OCI-LY1 (cell line): Measurements from ENCODE around the gene REEP5.

ENCODE experiments used
- H2AFZ ChIP-seq: fragments of 200-600 bp; sonication (generic), shearing (Covaris generic); 2 replicates; pipeline ENCODE4 v1.6.0; 2014; ENCODE audit warnings: antibody characterized with exemption, mild to moderate bottlenecking, low read length
- H3F3A ChIP-seq: fragments of 200-600 bp; sonication (generic), shearing (Covaris generic); 2 replicates; pipeline ENCODE4 v1.6.0; 2014; ENCODE audit warnings: mild to moderate bottlenecking, antibody characterized with exemption, low read length, moderate library complexity; ENCODE audit not compliant: insufficient read depth
- H3K27ac ChIP-seq: fragments of 200-600 bp; sonication (generic); 2 replicates; pipeline ENCODE4 v1.5.1; 2014; ENCODE audit warnings: low read length, mixed run types, mild to moderate bottlenecking, low read depth; ENCODE audit not compliant: poor library complexity, severe bottlenecking
- H3K27me3 ChIP-seq: fragments of 200-600 bp; sonication (generic); 2 replicates; pipeline ENCODE4 v1.6.0; 2014; ENCODE audit warnings: antibody characterized with exemption, mild to moderate bottlenecking, low read length, moderate library complexity; ENCODE audit not compliant: insufficient read depth
- H3K36me3 ChIP-seq: fragments of 200-600 bp; sonication (generic); 2 replicates; pipeline ENCODE4 v1.6.1; 2014; ENCODE audit warnings: mild to moderate bottlenecking, antibody characterized with exemption, low read length, moderate library complexity, mixed read lengths; ENCODE audit not compliant: insufficient read depth
- H3K4me1 ChIP-seq: fragments of 200-600 bp; sonication (generic); 2 replicates; pipeline ENCODE4 v1.5.1; 2014; ENCODE audit warnings: mild to moderate bottlenecking, low read length, moderate library complexity; ENCODE audit not compliant: insufficient read depth, severe bottlenecking
- H3K4me2 ChIP-seq: fragments of 200-600 bp; sonication (generic), shearing (Covaris generic); 2 replicates; pipeline ENCODE4 v1.6.1; 2014; ENCODE audit warnings: low read length
- H3K4me3 ChIP-seq: fragments of 200-600 bp; sonication (generic); 2 replicates; pipeline ENCODE4 v1.5.1; 2014; ENCODE audit warnings: low read length, low read depth, mild to moderate bottlenecking, mixed read lengths; ENCODE audit not compliant: poor library complexity, severe bottlenecking
- H3K79me2 ChIP-seq: fragments of 200-600 bp; shearing (Covaris generic); 2 replicates; pipeline ENCODE4 v1.6.1; 2016; ENCODE audit warnings: mixed run types, low read length, mixed read lengths; ENCODE audit not compliant: insufficient read depth
- H3K9ac ChIP-seq: fragments of 200-600 bp; sonication (generic), shearing (Covaris generic); 2 replicates; pipeline ENCODE4 v1.6.1; 2014; ENCODE audit warnings: mild to moderate bottlenecking, low read length, mixed read lengths
- H3K9me2 ChIP-seq: fragments of 200-600 bp; sonication (generic), shearing (Covaris generic); 2 replicates; pipeline ENCODE4 v1.6.1; 2014; ENCODE audit warnings: low read depth, mild to moderate bottlenecking, low read length, mixed read lengths
- H3K9me3 ChIP-seq: fragments of 200-600 bp; shearing (Covaris generic); 2 replicates; pipeline ENCODE4 v1.6.1; 2014; ENCODE audit warnings: low read length, mixed read lengths
- H4K20me1 ChIP-seq: fragments of 200-600 bp; sonication (generic), shearing (Covaris generic); 2 replicates; pipeline ENCODE4 v1.6.0; 2016; ENCODE audit warnings: mild to moderate bottlenecking, low read length; ENCODE audit not compliant: insufficient read depth
- EZH2 ChIP-seq: fragments of 200-600 bp; sonication (generic), shearing (Covaris generic); IDR thresholded peaks from 2 replicates; pipeline ENCODE4 v1.8.0; 2017; ENCODE audit warnings: borderline replicate concordance, mixed run types, mild to moderate bottlenecking, antibody characterized with exemption, low read length, moderate library complexity, mixed read lengths
- TF ChIP-seq, protein P1 (sequence below): fragments of 200-600 bp; sonication (generic), shearing (Covaris generic); IDR thresholded peaks from 2 replicates; pipeline ENCODE4 v1.5.1; 2017; ENCODE audit warnings: mild to moderate bottlenecking, antibody characterized with exemption, low read length, moderate library complexity, mixed read lengths

REEP5 gene

GRCh38 chr5:112870966-112871365 lies 51.1 kb downstream of the REEP5 start:
- Histone ChIP-seq H3K9me2 (no peaks in the 10 kb centered on the region), H3K36me3 (peaks cover 56% of the 10 kb centered on the region), H3K9ac (no peak overlapping the region), H3K27ac (no peak overlapping the region), H3K79me2 (no peaks in the 10 kb centered on the region), H3K9me3 (no peaks in the 10 kb centered on the region), H2AFZ (no peak overlapping the region), H3K4me3 (no peak overlapping the region), H3K4me2 (no peak overlapping the region), H3K4me1 (no peaks in the 10 kb centered on the region), H4K20me1 (no peaks in the 10 kb centered on the region), H3F3A (no peaks in the 10 kb centered on the region), H3K27me3 (no peaks in the 10 kb centered on the region)
- TF ChIP-seq EZH2 = no peak
- TF ChIP-seq, protein P1, sequence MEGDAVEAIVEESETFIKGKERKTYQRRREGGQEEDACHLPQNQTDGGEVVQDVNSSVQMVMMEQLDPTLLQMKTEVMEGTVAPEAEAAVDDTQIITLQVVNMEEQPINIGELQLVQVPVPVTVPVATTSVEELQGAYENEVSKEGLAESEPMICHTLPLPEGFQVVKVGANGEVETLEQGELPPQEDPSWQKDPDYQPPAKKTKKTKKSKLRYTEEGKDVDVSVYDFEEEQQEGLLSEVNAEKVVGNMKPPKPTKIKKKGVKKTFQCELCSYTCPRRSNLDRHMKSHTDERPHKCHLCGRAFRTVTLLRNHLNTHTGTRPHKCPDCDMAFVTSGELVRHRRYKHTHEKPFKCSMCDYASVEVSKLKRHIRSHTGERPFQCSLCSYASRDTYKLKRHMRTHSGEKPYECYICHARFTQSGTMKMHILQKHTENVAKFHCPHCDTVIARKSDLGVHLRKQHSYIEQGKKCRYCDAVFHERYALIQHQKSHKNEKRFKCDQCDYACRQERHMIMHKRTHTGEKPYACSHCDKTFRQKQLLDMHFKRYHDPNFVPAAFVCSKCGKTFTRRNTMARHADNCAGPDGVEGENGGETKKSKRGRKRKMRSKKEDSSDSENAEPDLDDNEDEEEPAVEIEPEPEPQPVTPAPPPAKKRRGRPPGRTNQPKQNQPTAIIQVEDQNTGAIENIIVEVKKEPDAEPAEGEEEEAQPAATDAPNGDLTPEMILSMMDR = no peak

DNA sequence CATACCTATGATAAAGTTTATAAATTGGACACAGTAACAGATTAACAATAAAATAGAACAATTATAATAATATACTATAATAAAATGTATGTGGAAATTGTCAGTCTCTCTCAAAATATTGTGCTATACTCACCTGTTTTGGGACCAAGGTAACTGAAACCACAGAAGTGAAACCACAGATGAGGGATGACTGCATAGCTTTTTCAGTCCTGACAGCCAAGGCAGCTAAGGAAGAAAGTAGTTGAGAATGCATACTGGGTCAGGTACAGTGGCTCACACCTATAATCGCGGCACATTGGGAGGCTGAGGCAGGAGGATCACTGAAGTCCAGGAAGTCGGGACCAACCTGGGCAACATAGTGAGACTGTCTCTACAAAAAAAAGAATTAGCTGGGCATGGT lies 52.1 kb downstream of the REEP5 start:
- H2AFZ ChIP-seq = no peak overlapping the region
- H3F3A ChIP-seq = no peaks in the 10 kb centered on the region
- no peak for TF ChIP-seq EZH2
- TF ChIP-seq, protein P1 = no peak
- H3K27ac ChIP-seq = no peak overlapping the region
- H3K4me2 ChIP-seq = no peak overlapping the region
- no peak overlapping the region for H3K4me3 ChIP-seq
- H4K20me1 ChIP-seq = no peaks in the 10 kb centered on the region
- H3K4me1 ChIP-seq = no peaks in the 10 kb centered on the region
- no peaks in the 10 kb centered on the region for H3K27me3 ChIP-seq
- H3K79me2 ChIP-seq = 0 out of 2 replicates have a peak, but pooled peaks cover 3% of the 10 kb centered on the region
- no peaks in the 10 kb centered on the region for H3K9me3 ChIP-seq
- H3K36me3 ChIP-seq = peaks cover 62% of the 10 kb centered on the region
- H3K9me2 ChIP-seq = no peaks in the 10 kb centered on the region
- no peak overlapping the region for H3K9ac ChIP-seq

DNA sequence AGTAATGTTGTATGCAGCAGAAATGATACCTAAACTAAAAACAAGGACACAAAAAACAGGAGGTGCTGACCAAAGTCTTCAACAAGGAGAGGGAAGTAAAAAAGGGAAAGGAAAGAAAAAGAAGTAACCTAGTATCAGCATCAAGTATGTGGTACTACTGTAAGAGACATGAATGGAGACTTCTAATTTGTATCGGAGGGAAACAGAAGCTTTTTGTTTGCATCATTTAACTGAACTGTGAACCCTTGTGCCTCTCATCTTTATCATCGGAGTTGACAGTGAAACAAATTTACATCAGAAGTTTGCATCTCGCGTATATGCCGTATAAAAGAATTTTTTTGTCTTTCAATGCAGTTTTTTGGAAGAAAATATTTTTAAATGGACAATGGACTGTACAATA lies 54.6 kb downstream of the REEP5 start:
- H3K27me3 ChIP-seq = no peaks in the 10 kb centered on the region
- no peak overlapping the region for H3K4me3 ChIP-seq
- H3K9me2 ChIP-seq = no peaks in the 10 kb centered on the region
- no peak overlapping the region for H2AFZ ChIP-seq
- peaks cover 16% of the 10 kb centered on the region for H3K79me2 ChIP-seq
- H3K4me1 ChIP-seq = peaks cover 12% of the 10 kb centered on the region
- peaks cover 84% of the 10 kb centered on the region for H3K36me3 ChIP-seq
- no peak overlapping the region for H3K4me2 ChIP-seq
- no peaks in the 10 kb centered on the region for H3K9me3 ChIP-seq
- no peak for TF ChIP-seq EZH2
- TF ChIP-seq, protein P1 = no peak
- no peaks in the 10 kb centered on the region for H4K20me1 ChIP-seq
- no peaks in the 10 kb centered on the region for H3F3A ChIP-seq
- H3K9ac ChIP-seq = no peak overlapping the region
- H3K27ac ChIP-seq = no peak overlapping the region
